ENCODE measurements around the gene FREM3.

DNA sequence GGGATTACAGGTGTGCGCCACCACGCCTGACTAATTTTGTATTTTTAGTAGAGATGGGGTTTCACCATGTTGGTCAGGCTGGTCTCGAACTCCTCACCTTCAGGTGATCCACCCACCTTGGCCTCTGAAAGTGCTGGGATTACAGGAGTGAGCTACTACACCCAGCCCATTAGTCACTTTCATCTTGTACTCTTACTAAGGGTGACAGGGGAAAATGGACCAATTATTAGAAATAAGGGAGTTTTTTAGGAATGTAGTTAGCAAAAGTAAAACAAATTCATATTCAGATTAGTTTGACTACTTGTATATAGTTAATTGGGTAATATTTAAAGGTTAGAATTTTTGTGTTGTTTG lies 160.8 kb downstream of the FREM3 start:
- no peak for TF ChIP-seq FOXS1 (CRISPR knock-in tag; IDR thresholded peaks at IDR 0.05)
- no peak for TF ChIP-seq PBX3 (IDR thresholded peaks at IDR 0.05)
- TF ChIP-seq CTCF (IDR thresholded peaks at IDR 0.05) = no peak
- TF ChIP-seq POLR2A (IDR thresholded peaks at IDR 0.05; ENCODE audit: low read length) = no peak
- no peak for TF ChIP-seq ZFP36 (IDR thresholded peaks at IDR 0.05; ENCODE audit: borderline replicate concordance, partially characterized antibody)
